Stimulated activated CD8-positive, alpha-beta memory T cell treated with anti-CD3 and anti-CD28 coated beads, Interleukin-4, amount 100 ng/mL, for 1 hour (primary cell): ENCODE results near the gene FBXO41.
A peak's percentile ranks its signal among the peaks of the same experiment; 100 is the strongest.

ENCODE experiments used
- DNase-seq, 2 donors: peaks; one replicate each; pipeline ENCODE4 v3.0.0-alpha.2; 2020; ENCODE audit warnings: low read depth in 2 of 2, low spot score in 1 of 2

FBXO41 gene, protein sequence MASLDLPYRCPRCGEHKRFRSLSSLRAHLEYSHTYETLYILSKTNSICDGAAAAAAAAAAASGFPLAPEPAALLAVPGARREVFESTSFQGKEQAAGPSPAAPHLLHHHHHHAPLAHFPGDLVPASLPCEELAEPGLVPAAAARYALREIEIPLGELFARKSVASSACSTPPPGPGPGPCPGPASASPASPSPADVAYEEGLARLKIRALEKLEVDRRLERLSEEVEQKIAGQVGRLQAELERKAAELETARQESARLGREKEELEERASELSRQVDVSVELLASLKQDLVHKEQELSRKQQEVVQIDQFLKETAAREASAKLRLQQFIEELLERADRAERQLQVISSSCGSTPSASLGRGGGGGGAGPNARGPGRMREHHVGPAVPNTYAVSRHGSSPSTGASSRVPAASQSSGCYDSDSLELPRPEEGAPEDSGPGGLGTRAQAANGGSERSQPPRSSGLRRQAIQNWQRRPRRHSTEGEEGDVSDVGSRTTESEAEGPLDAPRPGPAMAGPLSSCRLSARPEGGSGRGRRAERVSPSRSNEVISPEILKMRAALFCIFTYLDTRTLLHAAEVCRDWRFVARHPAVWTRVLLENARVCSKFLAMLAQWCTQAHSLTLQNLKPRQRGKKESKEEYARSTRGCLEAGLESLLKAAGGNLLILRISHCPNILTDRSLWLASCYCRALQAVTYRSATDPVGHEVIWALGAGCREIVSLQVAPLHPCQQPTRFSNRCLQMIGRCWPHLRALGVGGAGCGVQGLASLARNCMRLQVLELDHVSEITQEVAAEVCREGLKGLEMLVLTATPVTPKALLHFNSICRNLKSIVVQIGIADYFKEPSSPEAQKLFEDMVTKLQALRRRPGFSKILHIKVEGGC

DNA sequence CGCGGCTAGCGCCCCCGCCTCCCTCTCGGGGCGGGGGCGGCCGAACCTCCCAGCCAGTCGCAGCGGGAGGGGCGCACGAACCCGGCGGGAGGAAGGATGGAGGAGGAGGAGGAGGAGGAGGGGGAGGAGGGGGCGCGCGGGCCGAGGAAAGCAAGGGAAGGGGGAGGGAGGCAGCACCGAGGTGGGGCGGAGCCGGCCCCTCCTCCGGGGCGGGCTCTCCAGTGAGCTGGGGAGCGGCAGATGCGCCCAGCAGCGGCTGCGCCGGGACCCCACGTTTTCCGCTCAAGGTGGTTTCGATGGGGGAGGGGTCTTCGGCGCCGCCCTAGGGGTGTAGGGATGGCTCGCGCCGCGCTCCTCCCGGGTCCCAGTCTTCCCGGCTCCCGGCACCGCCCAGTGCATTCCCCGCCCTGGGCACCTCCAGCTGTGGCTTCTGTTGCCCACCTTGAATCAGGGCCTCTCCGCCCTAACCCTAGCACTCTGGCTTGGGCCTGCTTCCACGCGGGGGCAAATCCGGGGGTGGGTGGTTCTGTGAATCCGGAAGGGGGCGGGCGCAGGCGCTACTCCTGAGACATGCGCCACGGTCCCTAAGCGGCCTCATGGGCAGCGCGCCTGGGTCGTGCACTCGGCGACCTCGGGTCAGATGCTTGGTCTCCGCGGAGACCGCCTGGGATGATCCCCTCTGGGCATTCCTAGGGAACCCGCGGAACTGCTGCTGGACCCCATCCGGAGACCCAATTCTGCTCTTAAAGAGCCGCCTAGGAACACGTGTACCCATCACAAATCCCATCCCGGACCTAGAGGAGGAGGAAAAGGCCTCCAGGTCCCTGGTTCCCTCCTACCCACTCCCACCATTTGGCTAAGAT is at the start of gene FBXO41:
FBXO41 (minus strand) TSS at position 183 of the 863 bp plus-strand sequence. CDS start 14,848 bp downstream, outside the sequence.
- peak in 1 of 2 donors; percentile 52 for DNase-seq

DNA sequence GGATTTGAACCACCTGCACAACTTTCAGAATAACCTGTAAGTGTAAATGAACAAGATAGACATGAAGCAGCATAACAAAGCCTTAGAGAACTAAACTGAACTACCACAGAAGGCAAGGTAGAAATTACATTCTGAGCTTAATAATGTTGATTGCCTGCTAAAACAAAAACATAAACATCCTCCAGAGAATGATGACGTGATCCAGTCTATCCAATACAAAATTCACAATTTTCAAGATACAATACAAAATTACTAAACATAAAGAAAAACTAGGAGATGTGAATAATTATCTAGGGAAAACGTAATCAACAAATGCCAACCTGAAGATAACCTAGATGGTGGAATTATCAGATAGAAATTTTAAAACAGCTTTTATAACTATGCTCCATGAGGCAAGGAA is 49.8 kb upstream of the FBXO41 start:
- no peak for DNase-seq

DNA sequence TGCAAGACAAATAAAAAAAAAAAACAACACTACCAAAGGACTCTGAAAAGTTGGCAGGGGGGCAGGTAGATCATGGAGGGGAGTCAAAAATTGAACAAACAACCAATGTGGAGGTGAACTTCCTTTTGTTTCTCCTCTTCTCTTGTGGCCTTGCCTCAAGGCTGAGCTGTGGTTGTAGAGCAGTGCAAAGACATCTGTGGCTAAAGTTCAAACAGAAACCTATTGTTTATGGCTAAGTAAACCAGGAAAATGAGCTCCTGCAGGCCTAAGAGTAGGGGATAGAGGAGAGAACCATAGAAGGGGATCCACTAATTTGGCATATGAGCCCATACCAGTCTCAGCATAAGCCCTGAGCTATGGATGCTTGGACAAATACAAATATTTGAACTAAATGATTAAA is 49.3 kb upstream of the FBXO41 start:
- DNase-seq, result no peak

DNA sequence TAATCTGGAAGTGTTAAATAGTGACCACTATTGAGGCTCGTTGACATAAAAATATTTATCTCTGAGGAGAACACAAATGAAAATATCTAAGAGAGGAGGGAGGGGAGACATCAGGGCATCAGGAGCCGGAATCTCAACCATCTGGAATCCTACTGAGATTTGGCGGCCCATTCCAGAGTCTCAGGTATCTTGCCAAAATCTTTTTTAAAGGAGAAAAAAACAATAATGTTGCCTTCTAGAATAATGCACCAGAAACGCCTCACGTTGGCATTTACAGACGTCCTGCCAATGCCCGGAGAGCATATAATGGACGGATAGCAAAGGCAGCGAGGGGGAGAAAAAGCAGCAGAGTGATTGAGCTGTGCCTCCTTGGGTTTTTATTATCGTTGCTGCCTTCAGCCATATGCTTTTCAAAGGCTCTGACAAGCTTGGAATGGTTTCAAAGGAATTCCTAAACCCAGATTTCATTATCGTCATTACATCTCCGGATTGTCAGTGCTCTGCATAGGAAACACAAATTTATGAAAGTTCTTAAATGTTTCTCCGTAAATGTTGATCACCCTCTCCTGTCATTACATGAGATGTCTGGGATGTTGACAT is 39.9 kb upstream of the FBXO41 start:
- DNase-seq, result no peak

DNA sequence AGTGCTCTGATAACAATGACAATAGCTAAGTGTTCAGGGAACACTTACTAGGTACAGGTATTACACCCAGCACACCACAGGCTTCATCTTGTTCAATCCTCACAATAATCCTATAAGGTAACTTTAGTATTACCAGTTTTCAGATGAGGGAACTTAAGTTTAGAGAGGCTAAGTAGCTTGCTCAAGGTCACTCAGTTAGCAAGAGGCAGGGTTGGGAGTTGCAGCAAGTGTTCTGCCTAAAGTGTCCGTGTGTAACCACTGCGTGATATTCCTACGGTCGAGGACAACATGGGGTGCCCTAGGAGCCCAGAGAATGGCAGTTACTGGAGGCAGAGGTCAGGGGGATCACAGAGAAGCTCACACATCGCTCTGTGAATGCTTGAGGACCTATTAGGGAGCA is 39.3 kb upstream of the FBXO41 start:
- DNase-seq, result no peak

DNA sequence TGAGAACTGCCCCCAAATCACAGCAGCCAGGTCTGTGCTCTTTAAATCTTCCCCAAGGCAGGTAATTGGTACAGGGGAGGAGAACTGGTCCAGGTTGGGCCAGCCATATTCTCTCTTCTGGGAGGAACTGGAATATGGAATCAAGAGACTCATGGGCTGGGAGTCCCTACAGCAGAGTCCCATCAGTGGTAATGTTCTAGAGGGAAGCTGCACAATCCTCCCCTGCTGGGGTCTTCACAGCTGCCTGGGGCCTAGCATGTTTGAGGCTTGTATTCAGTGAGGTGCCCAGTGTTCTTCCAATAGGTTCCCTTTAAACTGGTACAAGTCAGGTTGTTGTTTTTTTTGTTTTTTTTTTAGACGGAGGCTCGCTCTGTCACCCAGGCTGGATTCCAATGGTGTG is 30.2 kb upstream of the FBXO41 start:
- no peak for DNase-seq

DNA sequence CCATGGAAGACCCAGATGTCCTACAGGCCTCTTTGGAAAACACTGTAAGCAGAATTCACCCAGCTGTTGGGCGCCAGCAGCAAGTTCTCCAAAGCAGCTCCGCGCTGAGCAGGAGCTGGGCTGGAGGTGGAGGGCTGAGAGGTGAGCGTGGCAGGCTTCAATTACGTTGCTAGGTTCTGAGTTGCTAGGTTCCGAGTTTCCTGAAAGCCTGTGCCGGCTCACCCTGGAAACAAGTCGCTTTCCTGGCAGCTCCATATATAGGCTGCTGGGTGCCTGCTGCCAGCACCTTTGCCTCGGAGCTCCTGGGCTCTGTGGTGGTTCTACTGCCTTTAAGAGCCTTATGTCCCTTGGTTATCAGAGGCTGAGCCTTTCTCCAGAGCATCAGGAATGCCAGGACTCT is 23.4 kb upstream of the FBXO41 start:
- DNase-seq, result no peak

DNA sequence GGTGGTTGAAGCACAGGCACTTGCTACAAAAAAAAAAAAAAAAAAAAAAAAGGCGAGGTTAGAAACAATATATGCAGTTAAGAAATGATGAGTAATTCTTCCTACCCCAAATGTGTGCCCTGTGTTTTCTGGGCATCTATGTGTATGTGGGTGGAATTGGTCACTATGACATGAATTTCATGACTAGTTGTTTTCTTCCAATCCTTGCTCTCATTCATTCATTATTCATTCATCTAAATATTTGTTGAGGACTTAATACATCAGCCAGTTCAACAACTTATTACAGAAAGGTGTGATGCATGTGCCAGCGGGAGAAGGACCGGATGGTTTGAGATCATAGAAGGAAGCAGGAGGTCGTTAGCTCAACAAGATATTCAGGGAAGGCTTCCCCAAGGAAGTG is 17.4 kb upstream of the FBXO41 start:
- DNase-seq, result no peak

DNA sequence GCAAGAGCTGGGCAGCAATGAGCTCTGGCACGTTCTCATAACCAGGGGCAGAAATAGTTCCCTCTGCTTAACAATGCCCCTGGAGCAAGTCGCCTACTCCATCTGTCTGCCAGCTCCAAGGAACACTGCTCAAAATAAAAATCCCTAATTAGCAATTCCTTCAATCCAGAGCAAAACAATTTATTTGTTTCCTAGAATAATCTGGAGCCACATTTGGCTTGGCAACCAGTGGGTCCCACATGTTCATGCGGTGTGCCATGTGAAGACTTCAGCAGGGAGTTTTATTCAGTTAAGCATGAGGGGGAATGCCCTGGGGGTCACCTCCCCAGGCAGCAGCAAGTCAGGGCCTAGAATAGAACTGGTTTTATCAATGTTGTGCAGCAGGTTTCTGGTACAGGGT is 16.6 kb upstream of the FBXO41 start:
- DNase-seq, result no peak

DNA sequence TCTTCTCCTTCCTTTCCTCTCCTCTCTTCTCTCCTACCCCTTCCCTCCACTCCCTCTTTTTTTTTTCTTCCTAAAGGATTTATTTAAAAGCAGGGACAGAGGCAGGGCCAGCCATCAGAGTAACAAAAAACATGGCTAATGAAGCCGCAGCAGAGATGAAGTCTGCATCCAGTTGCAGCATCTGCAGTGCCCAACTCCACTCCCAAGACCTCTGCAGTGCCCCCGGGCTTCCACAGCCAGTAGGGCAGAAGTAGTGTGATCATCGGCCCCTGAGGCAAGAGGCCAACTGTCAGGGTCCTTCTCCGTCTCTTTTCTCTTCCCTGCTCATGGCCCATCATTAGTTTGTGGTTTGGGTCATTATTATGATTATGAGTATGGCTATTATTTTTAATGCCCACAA is 13.3 kb upstream of the FBXO41 start:
- DNase-seq, result no peak

DNA sequence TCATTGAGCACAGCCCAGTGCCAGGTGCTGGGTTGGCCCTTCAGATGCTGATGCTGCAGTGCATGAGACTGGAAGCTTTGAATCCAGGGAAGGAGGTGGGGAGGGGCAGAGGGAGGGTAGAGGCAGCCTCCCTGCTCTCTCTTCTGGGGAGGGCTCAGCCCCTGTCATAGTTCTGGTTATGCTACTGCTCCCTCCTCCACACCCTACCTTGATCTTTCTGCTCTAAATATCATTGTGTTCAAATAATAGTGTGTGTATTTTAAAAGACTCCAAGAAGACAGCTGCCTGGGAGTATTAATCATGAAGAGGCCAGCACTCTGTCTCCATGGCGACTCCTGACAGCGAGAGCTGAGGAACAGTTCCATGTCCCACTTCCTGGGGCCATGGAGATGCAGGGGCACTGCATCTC is 12.9 kb upstream of the FBXO41 start:
- DNase-seq, result no peak

DNA sequence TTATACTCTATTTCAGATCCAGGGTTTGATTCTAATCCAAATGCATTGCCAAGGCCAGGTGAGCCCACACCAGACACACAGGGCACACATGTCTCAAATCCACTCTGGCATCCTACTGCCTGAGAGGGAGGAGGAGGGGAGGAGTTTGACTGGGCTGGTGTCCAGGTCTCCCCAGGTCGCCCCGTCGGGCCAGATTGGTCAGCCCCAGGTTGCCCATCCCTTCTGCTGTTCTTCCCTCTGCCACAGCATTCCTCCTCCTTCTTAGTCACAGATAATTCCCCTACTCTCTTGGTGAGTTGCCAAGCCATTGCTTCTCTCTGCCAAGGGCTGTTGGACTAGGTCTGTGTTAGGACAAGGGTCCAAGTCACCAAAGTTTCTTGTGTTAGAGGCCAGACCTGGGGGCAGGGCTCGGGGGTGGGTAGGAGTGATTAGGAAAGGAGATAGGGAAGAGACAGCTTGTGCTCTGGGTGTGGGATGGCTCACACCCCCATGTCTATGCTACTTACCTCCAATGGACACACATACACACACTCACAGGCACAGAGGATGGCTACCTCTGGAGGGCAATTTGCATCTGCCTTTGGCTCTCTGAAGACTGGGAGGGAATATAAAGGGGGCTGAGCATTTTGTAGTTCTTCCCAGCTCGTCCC is 11.6 kb upstream of the FBXO41 start:
- DNase-seq, result no peak

DNA sequence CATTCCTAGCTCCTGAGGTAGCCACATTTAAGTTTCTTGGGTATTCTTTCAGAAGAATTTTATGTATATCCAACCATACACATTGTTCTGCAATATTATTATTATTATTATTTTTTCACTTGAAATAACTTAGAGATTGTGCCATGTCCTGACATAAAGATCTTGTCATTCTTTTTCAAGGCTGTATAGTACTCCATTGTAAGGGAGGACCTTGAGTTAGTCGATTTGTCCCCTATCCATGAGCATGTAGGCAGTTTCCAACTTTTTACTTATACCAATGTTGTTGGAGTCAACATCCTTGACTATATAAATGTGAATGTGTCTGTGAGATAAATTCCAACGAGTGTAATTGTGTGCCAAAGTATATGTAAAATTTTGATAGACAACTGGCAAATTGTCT is 10.0 kb upstream of the FBXO41 start:
- no peak for DNase-seq

DNA sequence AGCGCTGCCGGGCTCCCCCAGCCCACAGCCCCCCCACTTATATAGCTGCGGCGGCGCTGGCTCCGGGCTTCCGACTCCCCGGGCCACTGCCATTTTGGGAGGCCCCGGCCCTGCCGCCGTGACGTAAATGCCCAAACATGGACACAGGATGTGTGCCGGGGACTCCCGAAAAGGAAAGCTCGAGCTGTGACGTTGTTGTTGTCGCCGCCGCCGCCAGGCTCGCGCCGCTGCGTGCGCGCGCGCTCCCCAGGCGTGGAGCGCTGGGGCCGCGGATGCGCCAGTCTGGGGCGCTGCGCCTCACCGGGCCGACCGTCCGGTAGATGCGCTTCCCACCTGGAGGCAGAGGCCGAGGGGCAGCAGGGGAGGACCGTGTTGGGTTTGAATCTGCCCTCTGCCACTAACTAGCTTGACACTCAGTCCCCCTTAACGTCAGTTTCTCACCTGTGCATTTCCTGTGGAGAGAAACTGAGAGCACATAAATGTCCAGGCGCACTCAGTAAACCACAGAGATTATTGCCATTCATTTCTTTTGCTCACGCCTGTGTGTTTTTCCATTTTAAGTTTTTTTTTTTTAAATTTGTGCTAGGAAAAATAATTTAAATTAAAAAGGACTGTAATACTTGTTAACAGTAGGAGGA is 9.4 kb upstream of the FBXO41 start, which contains the start of gene EGR4:
EGR4 (minus strand) TSS at position 15 of the 638 bp plus-strand sequence. CDS start 231 bp downstream, outside the sequence.
- DNase-seq, result peak; percentile 51 to 77

DNA sequence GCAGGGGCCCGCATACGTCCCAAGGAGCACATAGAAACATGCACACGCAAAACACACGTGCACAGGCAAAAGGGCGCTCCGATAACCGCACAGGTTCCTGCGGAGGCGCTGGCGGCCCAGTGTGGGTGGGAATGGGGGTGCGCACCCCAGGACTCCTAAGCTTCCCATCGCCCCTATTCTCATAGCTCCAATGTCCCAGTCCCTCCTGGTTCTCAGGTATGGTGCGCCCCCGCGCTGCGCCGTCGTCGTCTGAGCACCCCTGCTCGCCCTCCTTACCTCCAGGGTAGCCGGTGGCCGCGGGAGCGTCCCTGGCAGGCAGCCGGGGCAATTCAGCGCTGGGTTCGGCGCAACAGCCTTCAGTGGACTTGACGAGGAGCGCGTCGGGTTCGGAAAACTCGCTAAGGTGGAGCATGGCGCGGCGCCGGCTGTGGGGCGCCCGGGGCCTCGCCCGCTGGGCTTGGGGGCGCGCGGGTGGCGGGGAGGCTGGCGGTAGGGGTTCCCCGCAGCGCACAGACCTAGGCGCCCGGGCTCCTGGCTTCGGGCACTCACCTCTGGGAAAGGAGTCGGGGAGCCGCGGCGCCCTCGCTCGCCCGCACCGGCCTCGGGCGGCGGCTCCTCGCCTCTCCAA is 8.7 kb upstream of the FBXO41 start:
- no peak for DNase-seq

DNA sequence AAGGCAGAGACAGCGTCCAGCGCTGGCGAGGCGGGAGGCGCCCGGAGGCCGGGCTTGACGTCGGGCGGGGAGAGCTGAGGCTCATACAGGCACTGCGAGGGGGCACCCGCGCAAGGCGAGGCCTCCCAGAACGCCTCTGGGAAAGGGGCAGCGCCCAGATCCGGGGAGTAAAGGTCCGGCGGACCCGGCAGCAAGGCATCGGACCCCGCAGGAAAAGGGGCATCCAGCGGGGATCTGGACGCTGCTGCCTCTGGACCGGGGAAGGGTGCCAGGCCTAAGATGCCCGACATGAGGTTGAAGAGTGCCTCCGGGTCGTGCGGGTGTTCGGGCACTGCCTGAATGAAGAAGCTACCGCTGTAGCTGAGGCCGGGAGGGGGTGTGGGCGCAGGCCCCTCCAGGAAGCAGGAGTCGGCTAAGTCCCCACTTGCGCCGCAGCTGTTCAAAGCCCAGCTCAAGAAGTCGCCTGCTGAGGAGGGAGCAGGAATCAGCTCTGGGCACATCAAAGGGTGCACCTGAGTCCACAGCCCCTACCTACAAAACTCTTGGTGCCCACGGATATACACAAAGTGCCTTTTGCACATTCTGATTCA is 8.1 kb upstream of the FBXO41 start:
- no peak for DNase-seq

DNA sequence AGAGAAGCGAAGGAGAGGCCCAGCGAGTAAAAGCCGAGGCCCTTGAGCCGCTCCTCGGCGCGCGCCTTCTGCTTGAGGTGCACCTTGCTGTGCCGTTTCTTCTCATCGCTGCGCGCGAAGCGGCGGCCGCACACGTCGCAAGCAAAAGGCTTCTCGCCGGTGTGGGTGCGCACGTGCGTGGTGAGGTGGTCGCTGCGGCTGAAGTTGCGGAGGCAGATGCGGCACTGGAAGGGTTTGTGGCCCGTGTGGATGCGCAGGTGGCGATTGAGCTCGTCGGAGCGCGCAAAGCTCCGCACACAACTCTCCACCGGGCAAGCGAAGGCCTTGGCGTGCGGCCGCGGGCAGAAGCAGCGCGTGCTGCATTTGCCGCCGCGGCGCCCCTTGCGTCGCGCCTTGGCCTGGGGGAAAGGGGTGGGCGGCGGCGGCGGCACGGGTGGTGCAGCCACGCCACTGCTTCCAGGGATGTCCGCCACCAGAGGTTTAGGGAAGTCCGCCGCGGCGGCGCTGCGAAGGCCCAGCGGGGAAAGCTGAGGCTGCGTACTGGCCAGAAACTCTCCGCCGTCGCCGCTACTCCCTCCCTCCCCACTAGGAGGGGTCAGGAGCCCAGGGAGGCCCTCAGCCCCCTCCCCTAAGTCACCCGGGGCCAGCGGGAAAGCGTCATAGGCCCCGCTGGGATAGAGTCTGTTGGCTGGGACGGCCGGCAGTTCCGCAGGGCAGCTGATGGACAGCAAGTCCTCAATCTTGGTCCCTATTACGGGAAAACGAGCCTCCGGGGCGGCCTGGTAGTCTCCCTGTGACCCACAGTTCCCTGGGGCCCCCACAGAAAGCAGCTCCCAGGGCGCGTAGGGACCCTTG is 7.4 kb upstream of the FBXO41 start:
- no peak for DNase-seq

DNA sequence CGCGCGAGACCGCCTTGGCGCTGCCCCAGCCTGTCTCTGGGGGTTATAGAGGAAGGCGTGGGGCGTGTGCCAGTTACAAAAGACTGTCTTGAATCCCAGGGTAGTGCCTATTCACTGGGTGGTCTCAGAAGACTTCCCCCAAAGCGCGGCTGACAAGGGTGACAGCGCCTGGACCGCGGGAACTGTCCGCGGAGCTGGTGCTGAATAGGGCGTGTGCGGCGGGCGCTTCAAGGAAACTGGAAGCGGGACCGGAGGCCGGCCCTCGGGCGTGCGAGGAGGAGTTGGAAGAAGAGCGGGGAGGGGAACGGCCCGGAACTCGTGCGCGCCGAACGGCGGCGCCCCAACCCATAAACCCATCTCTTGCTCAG is 6.8 kb upstream of the FBXO41 start:
- DNase-seq, result no peak
